Epithelial cell of alveolus of lung (primary cell): ENCODE results near the gene STX2. TPM values are rescaled to one million over a fixed set of nuclear protein-coding genes. Genes with fewer than 3 reads are reported as not detected.

Experiments
- total RNA-seq: library from RNA; depleted of rRNA; stranded (reverse); fragments of >200 nt; gene quantifications from 2 replicates; pipeline ENCODE4 v1.2.1, GENCODE V29; 2015

The STX2 gene
- 19.6 and 28.7 TPM in 2 replicates for total RNA-seq

GRCh38 chr12:130838951-130839769 lies at the start of gene STX2:
STX2 (minus strand) TSS chr12:130839250; CDS start chr12:130839099, 151 bp downstream.

GRCh38 chr12:130871286-130872178 lies 32.5 kb upstream of the STX2 start, which contains the start of gene RAN:
RAN (plus strand) TSS chr12:130872066; CDS start chr12:130872594, 528 bp downstream.

Other genes starting within 250 kb of the STX2 start
- gene RIMBP2, start 123.0 kb downstream of the STX2 start, total RNA-seq, result not detected in 2 replicates
- gene RAN, start 32.8 kb upstream of the STX2 start, total RNA-seq, result 165 and 364 TPM in 2 replicates
- gene ADGRD1, start 114.7 kb upstream of the STX2 start, total RNA-seq, result 0.40 and 0.78 TPM in 2 replicates